GM19372 (cell line): ENCODE measurements around the gene CPEB1.
"Not testable (repeated sequence)": the region's sequence is repeated elsewhere in the genome, so short reads cannot be mapped to it uniquely, and the experiment has no call there.

Experiments
- ATAC-seq: cut with Tn5 transposase; IDR thresholded peaks from one replicate; pipeline ENCODE4 v1.9.1; 2021; ENCODE audit warnings: mild to moderate bottlenecking, low read depth, moderate library complexity; ENCODE audit not compliant: unreplicated experiment

The CPEB1 gene

DNA sequence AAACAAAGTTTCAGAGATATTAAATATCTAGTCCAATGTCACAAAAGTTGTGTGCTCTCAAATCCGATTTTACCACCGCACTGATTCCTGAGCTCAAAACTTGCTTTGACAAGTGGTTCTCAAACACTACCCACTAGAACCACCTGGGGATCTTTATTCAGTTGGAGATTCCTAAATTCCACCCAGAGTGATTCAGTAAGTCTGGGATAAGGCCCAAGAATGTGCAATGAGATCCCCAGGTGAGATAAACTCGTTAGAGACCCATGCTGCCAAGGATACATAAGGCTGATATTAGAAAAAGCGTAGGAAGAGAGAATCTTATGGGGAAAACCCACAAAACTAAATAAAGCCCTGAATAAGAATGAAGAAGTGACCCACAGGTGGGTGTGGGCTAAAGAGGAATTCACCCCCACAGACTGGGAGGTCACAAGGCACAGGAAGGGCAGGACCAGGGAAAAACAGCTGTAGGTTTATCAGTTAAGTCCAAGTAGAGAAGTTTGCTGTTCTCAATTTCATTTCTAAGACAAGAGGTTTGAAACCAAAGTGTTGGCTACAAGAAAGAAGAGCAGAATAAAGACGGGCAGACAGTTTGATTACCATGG, 95.4 kb downstream of the CPEB1 start:
- ATAC-seq: no peak

DNA sequence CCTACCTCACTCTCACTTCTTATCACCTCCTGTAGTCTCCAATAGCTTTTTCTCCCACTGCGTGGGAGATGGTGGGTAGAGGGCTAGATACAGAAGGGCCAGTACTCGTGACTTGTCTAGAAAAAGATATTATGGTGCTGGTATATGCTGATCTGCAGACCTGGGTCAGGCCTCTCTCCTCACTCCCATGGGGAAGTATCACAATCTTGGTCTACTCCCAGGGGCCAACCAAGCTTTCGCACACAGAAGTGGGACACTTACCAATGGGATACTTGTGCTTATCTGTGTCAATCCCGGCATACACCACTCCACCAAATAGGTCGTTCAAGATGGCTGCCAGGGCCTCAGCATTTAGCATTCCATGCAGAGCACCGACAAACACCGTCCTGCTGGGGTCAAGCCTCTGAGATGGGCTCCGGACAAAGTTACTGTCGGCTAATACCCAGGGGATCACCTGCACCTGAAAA, 97.9 kb downstream of the CPEB1 start:
- ATAC-seq: no peak

DNA sequence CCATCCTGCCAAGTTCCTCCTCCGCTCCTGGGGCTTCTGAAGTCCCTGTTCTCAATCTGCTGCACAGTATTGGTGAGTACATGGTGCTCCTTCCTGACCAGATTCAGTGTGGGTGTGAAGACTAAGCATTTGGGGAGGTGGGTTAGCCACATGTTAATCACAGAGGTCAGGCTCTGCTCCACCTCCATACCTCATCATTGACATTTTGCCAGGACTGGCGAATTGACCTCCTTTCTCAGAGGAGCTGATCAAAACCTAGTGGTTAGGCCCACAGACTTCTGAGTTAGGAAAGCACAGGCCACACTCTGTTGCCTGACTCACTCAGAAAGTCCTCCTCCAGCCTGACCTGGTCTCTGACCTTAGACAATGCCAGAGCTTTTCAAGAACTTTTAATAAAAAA, 98.5 kb downstream of the CPEB1 start:
- no peak for ATAC-seq

DNA sequence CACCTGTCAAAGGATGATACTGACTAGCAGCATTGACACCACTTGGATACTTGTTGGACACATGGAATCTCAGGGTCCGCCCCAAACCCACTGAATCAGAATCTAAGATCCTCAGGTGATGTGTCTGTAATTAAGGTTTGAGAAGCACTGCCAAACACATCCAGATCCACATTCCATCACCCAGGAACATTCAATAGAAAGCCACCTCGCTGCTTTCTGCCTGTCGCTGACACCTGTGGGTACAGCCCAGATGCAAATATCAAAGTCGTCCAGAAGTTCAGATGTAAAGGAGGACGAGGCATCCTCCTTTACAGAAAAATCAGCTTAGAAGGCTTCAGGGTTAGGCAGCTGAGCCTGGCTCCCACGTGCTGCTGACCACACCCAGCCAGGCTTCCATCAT, 101.7 kb downstream of the CPEB1 start:
- no peak for ATAC-seq

DNA sequence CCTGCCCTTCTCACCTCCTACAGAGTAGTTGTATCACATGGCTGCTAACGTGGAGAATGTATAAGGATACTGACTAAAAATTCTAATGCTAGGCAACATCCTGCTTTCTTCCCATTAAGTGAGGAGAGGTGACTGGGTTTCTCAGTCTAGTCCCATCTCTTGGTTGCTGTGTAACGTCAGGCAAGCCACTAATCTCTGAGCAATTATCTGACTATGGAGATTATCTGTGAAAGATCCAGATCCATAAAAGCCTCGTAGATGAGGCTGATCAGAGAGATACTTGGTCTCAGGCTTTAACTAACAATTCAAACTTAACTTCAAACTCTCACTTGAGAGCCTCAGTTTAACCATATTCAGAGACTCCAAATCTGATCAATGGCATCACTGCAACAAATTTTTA, 102.2 kb downstream of the CPEB1 start:
- ATAC-seq: no peak

DNA sequence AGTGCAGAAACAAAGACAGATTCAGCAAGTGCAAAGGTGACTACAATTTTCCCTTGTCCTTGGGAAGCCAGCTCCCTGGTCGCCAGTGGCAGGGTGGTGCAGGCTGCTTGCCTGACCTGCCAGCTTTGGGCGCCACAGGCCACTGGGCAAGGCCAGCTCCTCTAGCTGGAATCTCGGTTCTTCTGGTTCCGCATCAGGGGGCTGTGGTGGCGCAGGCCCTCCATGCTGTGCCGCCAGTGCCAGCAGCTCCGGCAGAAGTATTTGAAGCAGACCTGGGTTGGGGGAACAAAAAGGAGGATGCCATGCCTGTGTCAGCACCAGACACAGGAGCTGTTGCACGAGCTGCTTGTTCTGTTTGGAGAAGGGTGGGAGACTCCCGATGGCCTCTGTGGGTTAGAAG, 102.7 kb downstream of the CPEB1 start:
- no peak for ATAC-seq

DNA sequence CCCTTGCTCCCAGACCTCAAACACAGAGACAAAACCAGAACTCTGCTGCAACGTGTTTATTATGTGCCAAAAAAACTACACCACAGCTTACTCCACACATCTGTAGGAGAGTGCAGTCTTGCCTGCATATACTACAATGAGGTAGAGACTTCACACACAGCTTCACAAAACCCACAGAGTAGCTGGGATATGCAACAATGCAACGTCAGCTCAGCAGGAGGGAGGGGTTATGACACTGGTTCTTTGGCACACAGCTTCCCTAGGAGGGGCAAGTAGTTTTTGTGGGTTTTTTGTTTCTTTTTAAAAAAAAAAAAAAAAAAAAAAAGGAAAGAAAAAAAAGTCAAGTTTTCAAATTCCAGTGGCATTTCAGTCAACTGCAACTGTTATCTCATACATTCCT, 104.0 kb downstream of the CPEB1 start:
- ATAC-seq: no peak

DNA sequence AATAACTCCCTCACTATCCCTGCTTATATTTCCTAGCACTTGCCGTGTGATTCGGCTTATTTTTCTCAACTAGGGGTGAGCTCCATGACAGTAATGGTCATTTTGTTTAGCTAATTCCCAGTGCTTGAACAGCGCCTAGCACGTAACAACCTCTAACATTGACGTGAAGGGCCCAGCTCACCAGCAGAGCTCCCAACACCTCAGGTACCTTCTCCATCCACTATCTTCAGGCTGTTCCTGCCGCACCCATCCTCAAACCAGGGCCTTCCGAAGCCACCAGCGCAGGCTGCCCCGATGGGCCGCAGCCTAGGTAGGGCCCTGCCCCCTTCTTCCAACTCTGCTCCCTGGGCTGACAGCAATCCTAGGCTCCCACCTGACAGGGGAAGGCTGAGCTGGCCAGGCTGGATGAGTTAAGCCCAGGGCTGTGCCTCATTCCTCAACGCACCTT, 106.2 kb downstream of the CPEB1 start:
- ATAC-seq: no peak

DNA sequence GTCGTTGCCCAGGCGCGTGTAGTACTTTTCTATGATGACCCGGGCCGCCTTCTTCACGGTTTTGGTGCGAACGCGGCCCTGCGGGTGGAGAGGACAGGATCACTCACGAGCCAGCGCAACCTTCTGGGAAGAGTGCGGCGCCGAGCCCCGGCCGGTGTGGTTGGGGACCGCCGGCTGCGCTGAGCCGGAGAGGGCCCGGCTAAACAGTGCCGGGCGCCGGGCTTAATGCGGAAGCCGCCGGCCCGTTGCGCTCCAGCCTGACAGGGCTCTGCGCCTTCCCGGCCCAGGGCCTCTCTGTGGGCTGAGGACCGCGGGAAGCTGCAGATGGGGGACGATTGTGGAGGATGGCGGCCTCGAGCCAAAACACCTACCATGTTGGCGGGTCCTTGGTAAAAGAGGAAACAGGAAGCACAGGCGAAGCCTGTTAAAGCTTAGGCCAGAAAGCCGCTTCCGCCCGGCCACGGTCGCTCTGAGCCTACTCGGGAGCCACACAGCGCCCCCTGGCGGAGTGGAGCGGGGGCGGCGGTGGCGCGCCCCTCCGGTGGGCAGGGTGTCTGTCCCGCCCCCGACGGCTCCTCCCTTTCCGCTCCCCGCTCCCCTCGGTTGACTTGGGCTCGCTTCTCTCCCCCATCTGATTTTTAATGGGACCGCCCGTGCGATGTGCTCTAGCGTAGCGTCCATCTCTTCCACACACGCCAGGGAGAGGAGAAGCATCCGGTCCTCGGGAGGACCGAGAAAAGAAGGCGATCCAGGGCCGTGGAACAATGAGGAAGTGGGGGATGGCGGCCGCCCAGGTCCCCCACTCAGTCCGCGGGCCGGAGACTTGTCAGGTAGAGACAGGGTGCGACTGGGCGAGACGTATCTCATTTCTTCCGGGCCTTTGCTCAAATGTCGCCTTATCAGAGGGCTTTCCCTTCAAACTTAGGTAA, 106.8 kb downstream of the CPEB1 start, which contains the start of gene RPS17:
RPS17 (minus strand) TSS at position 403 of the 929 bp plus-strand sequence; CDS start at position 374, 29 bp downstream.
- ATAC-seq: peak; percentile 95

DNA sequence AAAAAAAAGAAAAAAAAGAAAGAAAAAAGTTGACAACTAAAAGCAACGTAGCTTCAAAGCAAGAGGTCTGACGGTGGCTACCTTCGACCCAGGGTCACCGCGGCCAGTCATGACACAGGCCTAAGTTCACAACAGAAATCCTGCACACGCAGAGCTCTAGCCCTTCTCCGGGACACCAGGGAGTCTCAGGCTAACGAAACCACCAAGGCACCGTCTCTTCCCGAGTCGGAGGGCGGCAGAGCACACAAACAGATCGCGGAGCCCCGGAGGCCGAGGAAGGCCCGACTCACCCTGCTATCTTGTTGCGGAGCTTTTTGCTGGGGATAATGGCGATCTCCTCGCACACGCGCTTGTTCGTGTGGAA, 107.5 kb downstream of the CPEB1 start:
- no peak for ATAC-seq

DNA sequence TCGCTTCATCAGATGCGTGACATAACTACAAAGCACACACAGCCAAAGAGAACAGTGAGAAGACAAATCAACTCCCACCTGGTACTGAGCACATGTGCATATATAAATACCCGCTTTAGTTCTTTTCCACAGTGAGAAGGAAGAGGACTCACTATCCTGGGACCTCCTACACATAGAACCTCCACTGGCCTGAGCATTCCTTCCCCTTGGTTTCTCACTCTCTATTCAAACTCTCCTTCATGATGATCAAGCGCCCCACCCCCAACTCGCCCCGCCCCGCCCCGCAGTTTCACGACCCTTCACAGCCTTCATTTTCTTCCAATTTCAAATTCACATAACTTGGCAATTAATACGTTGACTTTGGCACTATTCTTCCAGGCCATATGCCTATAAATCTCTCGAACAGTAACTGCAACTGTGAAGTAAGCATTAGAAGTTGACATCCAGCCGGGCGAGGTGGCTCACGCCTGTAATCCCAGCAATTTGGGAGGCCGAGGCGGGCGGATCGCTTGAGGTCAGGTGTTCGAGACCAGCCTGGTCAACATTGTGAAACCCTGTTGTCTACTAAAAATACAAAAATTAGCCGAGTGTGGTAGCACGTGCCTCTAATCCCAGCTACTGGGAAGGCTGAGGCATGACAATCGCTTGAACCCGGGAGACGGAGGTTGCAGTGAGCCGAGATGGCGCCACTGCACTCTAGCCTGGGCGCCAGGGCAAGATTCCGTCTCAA, 108.0 kb downstream of the CPEB1 start:
- ATAC-seq: no peak

DNA sequence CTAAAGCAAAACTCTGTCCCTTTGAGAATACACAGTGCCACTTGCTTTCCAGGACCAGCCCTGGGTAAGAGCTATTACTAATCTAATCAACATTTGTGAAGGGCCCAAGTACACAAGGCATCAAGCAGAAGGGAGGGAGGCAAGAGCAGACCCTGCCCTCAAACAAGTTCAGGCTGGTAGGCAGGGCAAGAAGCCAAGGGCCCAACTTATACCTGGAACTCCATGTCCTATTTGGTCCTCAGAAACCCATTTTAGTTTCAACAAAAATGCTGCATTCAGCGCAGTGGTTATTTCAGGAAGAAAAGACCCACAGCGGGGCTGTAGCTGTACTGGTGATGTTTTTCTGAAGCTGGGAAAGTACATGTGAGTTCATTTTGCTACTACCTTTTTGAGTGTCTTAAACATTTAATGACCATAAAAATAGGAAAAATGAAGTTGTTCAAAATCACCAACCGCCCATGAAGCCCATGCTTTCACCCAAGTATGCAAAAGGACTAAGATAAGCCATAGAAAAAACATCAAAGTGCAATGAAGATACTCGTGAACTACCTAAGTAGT, 109.7 kb downstream of the CPEB1 start:
- ATAC-seq: no peak

DNA sequence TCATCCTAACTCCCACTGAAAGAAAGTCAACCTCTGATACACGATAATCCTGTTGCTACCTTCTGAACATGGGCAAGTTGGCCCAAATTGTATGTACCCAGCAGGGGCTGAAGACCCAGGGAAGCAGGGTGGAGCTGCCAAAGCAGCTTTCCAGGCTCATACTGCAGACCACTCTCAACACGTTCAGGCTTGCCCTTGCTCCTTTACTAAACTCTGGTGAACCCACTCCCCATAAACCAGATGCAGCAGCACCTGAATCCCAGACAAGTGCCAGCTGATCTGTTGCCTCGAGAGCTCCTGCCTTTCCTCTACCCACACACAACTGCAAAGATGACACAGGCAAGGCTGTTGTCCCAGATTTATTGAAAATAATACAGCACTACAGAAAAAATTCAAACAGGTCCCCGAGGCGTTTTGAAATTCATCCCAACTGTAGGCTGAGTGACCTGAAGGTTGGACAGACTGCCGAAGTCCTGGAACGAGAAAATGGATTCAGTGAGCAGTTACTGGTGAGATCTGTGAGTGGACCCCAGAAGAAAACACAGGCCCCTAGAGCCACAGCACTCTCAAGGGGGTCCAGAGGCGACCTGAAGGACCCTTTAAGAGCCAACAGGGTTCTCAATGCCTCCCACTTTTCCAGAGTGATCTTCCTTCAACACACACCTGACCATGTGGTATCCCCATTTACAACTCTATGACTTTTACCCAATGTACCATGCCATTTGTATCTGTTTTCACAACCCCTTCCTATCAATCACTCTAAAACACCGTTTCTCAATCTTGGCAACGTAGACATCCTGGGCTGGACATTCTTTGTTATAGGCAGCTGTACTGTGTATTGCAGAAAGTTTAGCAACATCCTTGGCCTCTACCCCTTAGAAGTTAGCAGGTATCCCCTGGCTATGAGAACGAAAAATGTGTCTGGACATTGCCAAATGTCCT, 110.5 kb downstream of the CPEB1 start:
- ATAC-seq: no peak

DNA sequence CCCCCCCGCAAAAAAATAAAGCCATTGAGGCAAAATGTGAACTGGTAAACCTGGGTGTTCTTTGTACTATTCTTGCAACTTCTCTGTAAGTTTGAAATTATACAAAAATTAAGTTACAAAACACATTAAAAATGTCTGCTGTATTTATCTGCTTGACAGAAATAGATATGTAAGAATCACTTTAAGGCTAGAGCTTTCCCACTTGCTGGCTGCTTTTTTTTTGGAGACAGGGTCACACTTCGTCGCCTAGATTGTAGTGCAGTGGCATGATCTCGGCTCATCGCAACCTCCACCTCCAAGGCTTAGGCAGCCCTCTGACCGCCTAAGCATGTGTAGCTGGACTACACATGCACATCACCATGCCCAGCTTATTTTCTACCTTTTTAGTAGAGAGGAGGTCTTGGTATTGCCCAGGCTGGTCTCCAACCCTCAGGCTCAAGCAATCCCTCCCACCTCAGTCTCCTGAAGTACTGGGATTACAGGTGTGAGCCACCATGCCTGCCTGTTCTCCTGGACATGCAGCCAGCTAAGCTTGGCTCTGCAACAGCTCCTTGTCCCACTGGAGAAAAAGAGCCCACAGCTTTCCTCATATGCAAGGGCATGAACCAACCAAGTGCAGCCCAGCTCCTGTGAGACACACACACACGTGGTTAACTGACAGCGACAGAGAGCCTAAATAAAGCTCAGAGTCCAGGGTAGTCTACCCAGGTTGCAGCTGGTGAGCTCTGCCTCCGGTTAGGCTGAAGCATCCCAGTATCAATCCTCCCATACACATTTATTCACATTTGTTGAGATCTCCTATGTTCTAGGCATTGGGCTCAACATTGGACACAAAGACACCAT, 111.4 kb downstream of the CPEB1 start:
- no peak for ATAC-seq

DNA sequence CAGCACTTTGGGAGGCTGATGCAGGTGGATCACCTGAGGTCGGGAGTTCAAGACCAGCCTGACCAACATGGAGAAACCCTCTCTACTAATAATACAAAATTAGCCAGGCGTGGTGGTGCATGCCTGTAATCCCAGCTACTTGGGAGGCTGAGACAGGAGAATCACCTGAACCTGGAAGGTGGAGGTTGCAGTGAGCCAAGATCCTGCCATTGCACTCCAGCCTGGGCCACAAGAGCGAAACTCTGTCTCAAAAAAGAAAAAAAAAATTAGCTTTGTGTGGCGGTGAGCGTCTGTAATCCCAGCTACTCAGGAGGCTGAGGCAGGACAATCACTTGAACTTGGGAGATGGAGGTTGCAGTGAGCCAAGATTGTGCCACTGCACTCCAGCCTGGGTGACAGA, 112.0 kb downstream of the CPEB1 start:
- ATAC-seq: not testable (repeated sequence)

DNA sequence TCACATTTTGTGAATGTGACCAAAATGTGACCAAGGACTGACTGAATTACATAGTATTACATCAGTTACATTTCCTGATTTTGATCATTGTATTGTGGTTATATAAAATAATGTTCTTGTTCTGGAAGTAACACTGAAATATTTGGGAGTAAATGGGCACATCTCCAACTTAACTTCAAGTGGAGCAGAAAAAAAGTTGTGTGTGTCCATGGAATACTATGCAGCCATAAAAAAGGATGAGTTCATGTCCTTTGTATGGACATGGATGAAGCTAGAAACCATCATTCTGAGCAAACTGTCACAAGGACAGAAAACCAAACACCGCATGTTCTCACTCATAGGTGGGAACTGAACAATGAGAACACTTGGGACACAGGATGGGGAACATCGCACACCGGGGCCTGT, 112.7 kb downstream of the CPEB1 start:
- ATAC-seq: not testable (repeated sequence)

DNA sequence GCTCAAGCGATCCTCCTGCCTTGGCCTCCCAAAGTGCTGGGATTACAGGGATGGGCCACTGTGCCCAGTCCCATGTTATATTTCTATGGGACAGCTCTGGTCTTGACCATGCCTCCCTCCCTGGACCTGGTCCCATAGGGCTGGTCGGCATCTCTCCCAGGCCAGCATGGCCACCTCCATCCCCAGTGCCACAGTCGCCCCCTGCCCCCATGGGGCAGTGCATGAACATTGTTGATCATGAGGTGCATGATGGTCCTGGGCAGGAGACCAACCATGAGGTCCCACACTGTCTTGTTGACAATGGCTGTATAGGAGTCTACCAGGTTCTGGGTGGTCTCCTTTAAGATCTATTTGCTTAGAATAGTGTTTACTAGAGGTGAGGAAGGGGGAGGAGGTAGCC, 113.4 kb downstream of the CPEB1 start:
- ATAC-seq: no peak

DNA sequence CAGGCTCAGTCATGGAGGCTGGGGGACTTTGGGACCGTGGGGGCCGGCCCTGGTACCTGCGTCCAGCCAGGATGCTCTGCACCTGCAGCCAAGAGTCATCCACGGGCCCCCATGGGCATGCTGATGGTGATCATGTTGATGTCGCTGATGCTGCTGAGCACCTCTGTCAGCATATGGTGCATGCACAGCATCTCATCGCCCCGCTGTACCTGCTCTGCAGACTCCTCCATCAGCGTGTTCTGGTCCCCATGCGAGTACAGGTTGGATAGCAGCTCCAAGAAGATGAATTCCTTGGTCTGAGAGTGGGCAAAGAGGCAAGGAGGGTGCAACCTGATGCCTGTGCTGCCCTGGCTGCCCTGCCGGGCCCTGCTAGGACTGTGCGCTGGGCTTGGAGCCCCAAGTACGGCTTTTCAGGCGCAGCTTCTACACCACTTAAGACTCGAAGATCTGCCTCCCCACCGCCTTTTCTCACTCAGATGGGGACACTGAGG, 114.1 kb downstream of the CPEB1 start:
- no peak for ATAC-seq
